OCI-LY1 (cell line): ENCODE data around the gene NOTCH2.
"Not testable (repeated sequence)": the region's sequence is repeated elsewhere in the genome, so short reads cannot be mapped to it uniquely, and the experiment has no call there.

Experiments used
- EZH2 ChIP-seq: fragments of 200-600 bp; sonication (generic), shearing (Covaris generic); IDR thresholded peaks from 2 replicates; pipeline ENCODE4 v1.8.0; 2017; ENCODE audit warnings: borderline replicate concordance, mixed run types, mild to moderate bottlenecking, antibody characterized with exemption, low read length, moderate library complexity, mixed read lengths
- TF ChIP-seq, protein P1 (sequence below): fragments of 200-600 bp; sonication (generic), shearing (Covaris generic); IDR thresholded peaks from 2 replicates; pipeline ENCODE4 v1.5.1; 2017; ENCODE audit warnings: mild to moderate bottlenecking, antibody characterized with exemption, low read length, moderate library complexity, mixed read lengths

DNA sequence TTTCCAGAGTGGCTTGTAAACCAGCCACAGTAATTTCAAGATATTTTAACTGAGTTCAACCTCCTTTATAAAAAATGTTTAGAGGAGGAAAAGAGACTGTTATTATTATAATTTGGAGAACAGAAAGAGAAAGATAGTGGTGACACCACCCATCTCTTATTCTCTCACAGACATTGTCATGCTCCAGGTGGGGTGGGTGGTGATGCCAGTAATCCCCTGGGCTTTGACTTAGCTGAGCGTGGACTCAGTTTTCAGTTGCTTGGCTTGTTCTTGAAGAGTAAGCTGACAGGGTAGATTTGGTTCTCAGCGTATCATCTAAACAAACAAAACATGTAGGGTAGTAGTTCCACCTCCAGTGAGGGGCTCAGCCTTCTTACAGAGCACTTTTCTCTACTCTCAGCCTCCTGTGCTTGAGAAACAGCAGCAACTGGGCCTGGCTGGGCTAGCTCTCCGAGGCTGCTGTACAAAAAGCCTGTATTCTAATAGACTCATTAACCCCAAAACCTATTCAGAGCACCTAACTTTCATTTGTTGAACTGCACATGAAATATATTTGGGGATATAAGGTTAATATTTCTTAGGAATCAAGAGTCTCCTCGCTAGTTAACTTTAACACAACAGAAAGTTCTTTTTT, 24.2 kb upstream of the NOTCH2 start:
- TF ChIP-seq, protein P1, sequence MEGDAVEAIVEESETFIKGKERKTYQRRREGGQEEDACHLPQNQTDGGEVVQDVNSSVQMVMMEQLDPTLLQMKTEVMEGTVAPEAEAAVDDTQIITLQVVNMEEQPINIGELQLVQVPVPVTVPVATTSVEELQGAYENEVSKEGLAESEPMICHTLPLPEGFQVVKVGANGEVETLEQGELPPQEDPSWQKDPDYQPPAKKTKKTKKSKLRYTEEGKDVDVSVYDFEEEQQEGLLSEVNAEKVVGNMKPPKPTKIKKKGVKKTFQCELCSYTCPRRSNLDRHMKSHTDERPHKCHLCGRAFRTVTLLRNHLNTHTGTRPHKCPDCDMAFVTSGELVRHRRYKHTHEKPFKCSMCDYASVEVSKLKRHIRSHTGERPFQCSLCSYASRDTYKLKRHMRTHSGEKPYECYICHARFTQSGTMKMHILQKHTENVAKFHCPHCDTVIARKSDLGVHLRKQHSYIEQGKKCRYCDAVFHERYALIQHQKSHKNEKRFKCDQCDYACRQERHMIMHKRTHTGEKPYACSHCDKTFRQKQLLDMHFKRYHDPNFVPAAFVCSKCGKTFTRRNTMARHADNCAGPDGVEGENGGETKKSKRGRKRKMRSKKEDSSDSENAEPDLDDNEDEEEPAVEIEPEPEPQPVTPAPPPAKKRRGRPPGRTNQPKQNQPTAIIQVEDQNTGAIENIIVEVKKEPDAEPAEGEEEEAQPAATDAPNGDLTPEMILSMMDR: not testable (repeated sequence)
- not testable (repeated sequence) for TF ChIP-seq EZH2
